Activated naive CD4-positive, alpha-beta T cell treated with anti-CD3 and anti-CD28 coated beads for 36 hours (primary cell): ENCODE results near the gene MAPK4. TPM values are rescaled to one million over a fixed set of nuclear protein-coding genes. Genes with fewer than 3 reads are reported as not detected.

Source experiments
- CTCF ChIA-PET: fragments of 350-600 bp; sonication (Branson Sonifier 250); formaldehyde crosslinking; loops from one replicate; lab custom pipeline; 2021; ENCODE audit warnings: antibody characterized with exemption; lab: Charles Lee
- DNase-seq: peaks from one replicate; pipeline ENCODE4 v3.0.0-alpha.2; 2020
- H3K27ac Mint-ChIP-seq: one replicate; pipeline ENCODE4 v1.8.0; 2021; ENCODE audit warnings: mild to moderate bottlenecking, mixed read lengths
- H3K27me3 Mint-ChIP-seq: one replicate; pipeline ENCODE4 v1.8.0; 2021; ENCODE audit warnings: low read depth, mixed read lengths
- H3K36me3 Mint-ChIP-seq: one replicate; pipeline ENCODE4 v1.8.0; 2021; ENCODE audit warnings: low read depth, mixed read lengths
- H3K4me1 Mint-ChIP-seq: one replicate; pipeline ENCODE4 v1.8.0; 2021; ENCODE audit warnings: low read depth, mixed read lengths
- H3K4me3 Mint-ChIP-seq: one replicate; pipeline ENCODE4 v1.8.0; 2021; ENCODE audit warnings: mild to moderate bottlenecking, moderate library complexity, mixed read lengths
- H3K9me3 Mint-ChIP-seq: one replicate; pipeline ENCODE4 v1.8.0; 2021; ENCODE audit warnings: mixed read lengths
- intact Hi-C: fragments of 100-400 bp; cut with micrococcal nuclease; formaldehyde crosslinking; loops from one replicate; pipeline ENCODE4 v1.15.1; 2023
- total RNA-seq, 2 experiments: library from RNA; stranded (reverse); gene quantifications; one replicate each; pipeline ENCODE4 v1.2.3, GENCODE V29; 2021

MAPK4 gene
- total RNA-seq, 2 experiments from 2014 or later = not detected

- Mint-ChIP-seq H3K27ac (no peak overlapping the region), H3K4me1 (no peaks in the 10 kb centered on the region), H3K4me3 (no peak overlapping the region), H3K9me3 (no peaks in the 10 kb centered on the region), H3K36me3 (no peaks in the 10 kb centered on the region), H3K27me3 (no peaks in the 10 kb centered on the region)
- intact Hi-C loops = no loop called here
- CTCF ChIA-PET = no interaction called here
- no peak for DNase-seq
These were observed 71.0 kb downstream of the MAPK4 start for GRCh38 chr18:50630895-50631294.

DNA sequence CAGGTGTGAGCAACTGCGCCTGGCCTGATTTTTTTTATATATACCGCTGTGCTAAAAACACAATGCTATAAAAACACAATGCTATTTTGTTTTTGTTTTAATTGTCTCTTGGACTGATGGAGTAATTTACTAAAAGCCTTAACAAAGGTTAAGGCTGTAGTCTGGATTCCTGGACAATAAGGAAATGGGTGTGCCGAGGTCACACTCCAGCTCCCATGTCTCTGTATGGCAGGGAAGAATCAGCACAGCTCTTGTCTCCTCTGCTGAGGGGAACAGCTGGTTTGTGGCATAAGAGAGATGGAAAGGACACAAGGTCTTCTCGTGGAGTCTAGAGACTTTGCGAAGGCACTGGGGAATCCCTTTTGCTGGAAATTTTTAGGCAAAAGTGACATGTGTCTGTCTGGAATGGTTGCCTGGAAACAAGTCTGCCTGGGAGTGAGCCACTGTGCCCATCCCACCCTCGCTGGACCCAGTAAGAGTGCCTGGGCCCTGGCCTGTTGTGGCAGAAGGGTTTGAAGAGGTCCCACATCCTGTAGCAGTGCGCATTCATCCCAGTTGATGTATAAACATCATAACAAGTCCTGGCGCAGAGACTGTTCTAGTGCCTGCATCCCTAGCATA, 73.1 kb downstream of the MAPK4 start:
- H3K27ac Mint-ChIP-seq = no peak overlapping the region

GRCh38 chr18:50633992-50634391, 74.1 kb downstream of the MAPK4 start:
- no peaks in the 10 kb centered on the region for H3K36me3 Mint-ChIP-seq
- no peaks in the 10 kb centered on the region for H3K4me1 Mint-ChIP-seq
- H3K27me3 Mint-ChIP-seq = no peaks in the 10 kb centered on the region
- intact Hi-C loops = no loop called here
- H3K9me3 Mint-ChIP-seq = no peaks in the 10 kb centered on the region
- no peak overlapping the region for H3K4me3 Mint-ChIP-seq
- DNase-seq = no peak
- CTCF ChIA-PET = no interaction called here
- H3K27ac Mint-ChIP-seq = no peak overlapping the region

More for the DNA sequence above, 73.1 kb downstream of the MAPK4 start:
- CTCF ChIA-PET = interaction anchor here (0.5 kb wide), 1 partner anchor 379 kb away, joined by 3 read pairs; no protein-coding TSS in a partner anchor
- Mint-ChIP-seq H3K27me3 (no peaks in the 10 kb centered on the region), H3K9me3 (no peaks in the 10 kb centered on the region), H3K4me1 (no peaks in the 10 kb centered on the region), H3K4me3 (no peak overlapping the region), H3K36me3 (no peaks in the 10 kb centered on the region)
- DNase-seq = no peak
- intact Hi-C loops = no loop called here

- no peaks in the 10 kb centered on the region for H3K27me3 Mint-ChIP-seq
- no peak overlapping the region for H3K27ac Mint-ChIP-seq
- no peak for DNase-seq
- H3K4me3 Mint-ChIP-seq = no peak overlapping the region
- CTCF ChIA-PET = no interaction called here
- H3K36me3 Mint-ChIP-seq = no peaks in the 10 kb centered on the region
- no peaks in the 10 kb centered on the region for H3K4me1 Mint-ChIP-seq
- no peaks in the 10 kb centered on the region for H3K9me3 Mint-ChIP-seq
- intact Hi-C loops = no loop called here
These were observed 76.6 kb downstream of the MAPK4 start for GRCh38 chr18:50636366-50637057.

DNA sequence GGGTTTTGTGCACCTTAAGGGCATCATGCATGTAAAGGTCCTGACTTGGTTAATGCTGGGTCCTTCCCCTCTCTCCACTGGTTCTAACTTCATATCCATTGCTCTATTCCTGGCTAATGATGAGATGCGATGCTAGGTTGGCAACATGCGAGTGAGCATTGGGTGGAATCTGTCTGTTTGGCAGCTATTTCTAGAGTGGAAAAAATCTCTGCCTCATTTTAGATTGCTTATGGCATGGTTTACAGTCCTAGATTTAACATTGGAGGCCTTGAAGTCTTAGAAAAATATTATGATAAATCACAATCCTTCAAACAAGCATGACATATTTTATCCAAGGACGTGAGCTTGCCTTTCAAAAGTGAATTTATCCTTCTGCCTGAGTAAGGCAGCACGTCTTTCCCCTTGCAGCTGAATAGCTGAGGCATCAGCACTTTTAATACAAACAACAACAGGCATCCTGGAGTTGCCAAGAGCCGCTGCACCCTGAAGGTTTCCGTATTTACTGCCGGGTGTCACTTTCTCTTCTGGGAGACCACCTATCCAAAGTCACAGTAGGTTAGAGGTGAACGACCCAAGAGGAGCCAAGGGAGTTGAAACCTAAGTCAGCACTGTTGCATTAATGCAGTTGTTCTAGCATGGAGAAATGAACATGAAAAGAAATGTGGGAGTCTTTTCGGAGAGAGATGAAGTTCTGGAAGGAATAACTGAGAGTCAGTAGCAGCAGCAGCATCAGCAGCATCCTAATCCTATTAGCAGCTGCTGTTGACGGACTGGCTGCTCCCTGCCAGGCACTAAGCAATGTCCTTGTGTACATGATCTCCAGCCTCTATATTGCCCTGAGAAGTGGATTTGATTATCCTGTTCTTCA, 78.4 kb downstream of the MAPK4 start:
- Mint-ChIP-seq H3K9me3 (no peaks in the 10 kb centered on the region), H3K27me3 (no peaks in the 10 kb centered on the region), H3K4me1 (no peaks in the 10 kb centered on the region), H3K36me3 (no peaks in the 10 kb centered on the region), H3K4me3 (no peak overlapping the region), H3K27ac (no peak overlapping the region)
- CTCF ChIA-PET = no interaction called here
- intact Hi-C loops = no loop called here
- DNase-seq = no peak

DNA sequence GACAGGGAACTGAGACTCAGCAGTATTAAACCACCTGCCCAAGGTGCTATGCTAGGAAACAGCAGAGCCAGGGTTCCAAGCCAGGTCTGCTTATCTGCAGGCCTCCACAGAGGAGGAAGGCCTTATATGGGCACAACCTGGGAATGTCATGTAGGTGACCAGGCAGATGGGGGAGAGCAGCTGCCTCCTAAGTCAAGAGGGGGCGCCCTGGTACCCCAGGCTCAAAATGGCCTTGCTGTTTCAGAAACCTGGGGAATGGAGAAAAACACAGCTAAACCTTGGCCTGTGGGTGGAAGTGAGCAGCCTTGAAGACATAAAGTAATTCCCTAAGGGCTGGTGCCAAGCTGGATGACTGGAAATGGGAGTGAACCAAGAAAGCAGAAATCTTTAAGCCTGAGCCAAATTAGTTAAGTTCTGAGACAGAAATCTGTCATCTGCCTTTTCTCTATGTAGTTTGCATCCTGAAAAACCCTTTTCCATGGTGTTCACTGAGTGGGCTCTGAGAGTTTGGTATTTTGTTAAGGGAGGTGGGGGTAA, 79.1 kb downstream of the MAPK4 start:
- H3K9me3 Mint-ChIP-seq = no peaks in the 10 kb centered on the region
- DNase-seq = no peak
- no peaks in the 10 kb centered on the region for H3K36me3 Mint-ChIP-seq
- H3K4me1 Mint-ChIP-seq = no peaks in the 10 kb centered on the region
- no peak overlapping the region for H3K4me3 Mint-ChIP-seq
- H3K27me3 Mint-ChIP-seq = no peaks in the 10 kb centered on the region
- CTCF ChIA-PET = no interaction called here
- intact Hi-C loops = no loop called here
- no peak overlapping the region for H3K27ac Mint-ChIP-seq

GRCh38 chr18:50639711-50640110, 79.8 kb downstream of the MAPK4 start:
- H3K4me3 Mint-ChIP-seq = no peak overlapping the region

DNA sequence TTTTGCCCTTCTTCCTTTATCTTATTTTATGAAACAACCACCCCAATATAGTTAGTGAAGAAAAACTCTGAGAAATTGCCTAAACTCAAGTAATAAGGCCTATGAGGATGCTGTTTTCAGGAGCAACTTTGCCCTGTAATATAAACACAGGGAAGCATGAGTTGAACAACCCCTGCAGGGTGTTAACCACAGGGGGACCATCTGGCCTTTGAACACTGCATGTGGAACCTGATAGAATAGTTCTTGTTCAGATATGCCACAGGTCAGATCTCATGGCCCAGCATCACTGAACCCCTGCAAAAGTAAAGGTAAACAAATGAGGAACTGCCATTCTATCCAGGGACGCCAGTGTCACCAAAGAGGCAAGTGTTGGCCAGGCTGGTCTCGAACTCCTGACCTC, 82.6 kb downstream of the MAPK4 start:
- Mint-ChIP-seq H3K27ac (no peak overlapping the region), H3K27me3 (no peaks in the 10 kb centered on the region), H3K9me3 (no peaks in the 10 kb centered on the region), H3K4me3 (no peak overlapping the region), H3K4me1 (no peaks in the 10 kb centered on the region), H3K36me3 (no peaks in the 10 kb centered on the region)
- CTCF ChIA-PET = no interaction called here
- intact Hi-C loops = no loop called here
- DNase-seq = no peak

More at GRCh38 chr18:50639711-50640110, 79.8 kb downstream of the MAPK4 start:
- DNase-seq = no peak
- Mint-ChIP-seq H3K4me1 (no peaks in the 10 kb centered on the region), H3K9me3 (no peaks in the 10 kb centered on the region), H3K27ac (no peak overlapping the region), H3K36me3 (no peaks in the 10 kb centered on the region), H3K27me3 (no peaks in the 10 kb centered on the region)
- intact Hi-C loops = no loop called here
- CTCF ChIA-PET = no interaction called here

DNA sequence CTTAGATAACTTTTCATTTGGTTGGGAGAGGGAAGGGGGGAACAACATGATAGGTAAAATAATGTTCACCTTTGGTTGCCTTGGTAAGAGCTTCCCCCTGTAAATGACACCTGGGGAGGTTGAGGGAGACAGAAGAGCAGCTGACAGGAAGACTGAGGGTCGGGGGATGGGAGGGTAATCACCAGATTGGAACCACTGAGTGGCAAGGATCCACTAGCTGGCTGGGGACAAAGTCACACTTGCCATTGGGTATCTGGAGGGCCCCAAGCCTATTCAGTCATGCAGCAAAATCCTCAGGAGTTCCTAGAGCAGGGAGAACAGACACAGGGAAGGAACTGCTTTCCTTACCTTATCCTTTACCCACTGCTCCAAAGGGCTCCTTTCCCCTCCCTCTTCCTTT, 84.3 kb downstream of the MAPK4 start:
- Mint-ChIP-seq H3K4me3 (no peak overlapping the region), H3K36me3 (no peaks in the 10 kb centered on the region), H3K27me3 (no peaks in the 10 kb centered on the region), H3K9me3 (no peaks in the 10 kb centered on the region), H3K4me1 (no peaks in the 10 kb centered on the region), H3K27ac (no peak overlapping the region)
- CTCF ChIA-PET = no interaction called here
- no peak for DNase-seq
- intact Hi-C loops = no loop called here

DNA sequence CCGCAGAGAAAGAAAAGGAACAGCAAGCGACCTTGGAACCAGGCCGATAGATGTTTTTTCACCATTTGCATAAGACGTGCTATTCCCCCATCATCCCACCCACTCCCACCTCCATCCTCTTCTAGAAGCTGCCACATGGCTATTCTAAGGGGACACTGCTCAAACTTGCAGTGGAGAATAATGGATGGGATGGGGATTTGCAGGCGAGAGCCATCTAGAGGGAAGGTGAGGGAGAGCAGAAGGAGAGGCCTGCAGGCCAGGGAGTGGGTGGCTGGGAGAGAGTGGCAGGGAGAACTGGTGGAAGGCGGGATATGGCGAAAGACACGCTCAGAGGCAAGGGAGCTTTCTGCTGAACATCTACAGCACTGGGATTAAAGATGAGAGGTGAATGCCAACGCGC, 84.9 kb downstream of the MAPK4 start:
- Mint-ChIP-seq H3K4me1 (no peaks in the 10 kb centered on the region), H3K4me3 (no peak overlapping the region), H3K27me3 (no peaks in the 10 kb centered on the region), H3K27ac (no peak overlapping the region), H3K36me3 (no peaks in the 10 kb centered on the region), H3K9me3 (no peaks in the 10 kb centered on the region)
- intact Hi-C loops = no loop called here
- DNase-seq = no peak
- CTCF ChIA-PET = no interaction called here

DNA sequence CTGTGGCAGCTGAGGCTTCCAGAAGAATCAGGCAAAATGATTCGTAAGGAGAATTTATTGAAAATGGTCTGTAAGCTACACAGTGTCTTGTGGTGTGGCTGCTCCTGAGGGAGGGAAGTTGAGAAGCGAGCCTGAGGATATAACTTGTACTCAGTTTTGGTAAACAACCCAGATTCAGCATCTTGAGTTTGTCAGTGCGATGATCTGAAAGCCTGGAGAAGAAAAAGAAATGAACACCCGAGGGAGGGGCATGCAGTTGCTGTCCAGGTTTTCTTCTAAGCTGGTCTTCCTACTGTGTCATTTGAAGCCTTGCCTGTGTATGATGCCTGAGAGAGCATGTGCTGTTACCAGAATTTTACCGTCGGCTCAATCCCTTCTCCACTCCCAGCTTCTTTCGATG, 87.3 kb downstream of the MAPK4 start:
- Mint-ChIP-seq H3K27me3 (peaks cover 4% of the 10 kb centered on the region), H3K4me3 (no peak overlapping the region), H3K27ac (no peak overlapping the region), H3K9me3 (no peaks in the 10 kb centered on the region), H3K4me1 (no peaks in the 10 kb centered on the region), H3K36me3 (no peaks in the 10 kb centered on the region)
- intact Hi-C loops = no loop called here
- DNase-seq = no peak
- CTCF ChIA-PET = no interaction called here

GRCh38 chr18:50647792-50648191, 87.9 kb downstream of the MAPK4 start:
- no peaks in the 10 kb centered on the region for H3K4me1 Mint-ChIP-seq
- H3K36me3 Mint-ChIP-seq = no peaks in the 10 kb centered on the region
- no peaks in the 10 kb centered on the region for H3K9me3 Mint-ChIP-seq
- DNase-seq = no peak
- H3K27ac Mint-ChIP-seq = no peak overlapping the region
- CTCF ChIA-PET = no interaction called here
- no peak overlapping the region for H3K4me3 Mint-ChIP-seq
- intact Hi-C loops = no loop called here
- peaks cover 8% of the 10 kb centered on the region for H3K27me3 Mint-ChIP-seq
